WI38 (cell line): ENCODE data around the gene PUS10.

ENCODE experiments used
- H3K4me3 ChIP-seq: 2 replicates; pipeline ENCODE4 v1.5.1; 2011; ENCODE audit warnings: low read depth, mild to moderate bottlenecking, control low read depth, low read length
- TF ChIP-seq, protein P1 (sequence below): IDR thresholded peaks from 2 replicates; pipeline ENCODE4 v1.5.1; 2012; ENCODE audit warnings: low read depth, mild to moderate bottlenecking, control low read depth, low read length

PUS10 gene

DNA sequence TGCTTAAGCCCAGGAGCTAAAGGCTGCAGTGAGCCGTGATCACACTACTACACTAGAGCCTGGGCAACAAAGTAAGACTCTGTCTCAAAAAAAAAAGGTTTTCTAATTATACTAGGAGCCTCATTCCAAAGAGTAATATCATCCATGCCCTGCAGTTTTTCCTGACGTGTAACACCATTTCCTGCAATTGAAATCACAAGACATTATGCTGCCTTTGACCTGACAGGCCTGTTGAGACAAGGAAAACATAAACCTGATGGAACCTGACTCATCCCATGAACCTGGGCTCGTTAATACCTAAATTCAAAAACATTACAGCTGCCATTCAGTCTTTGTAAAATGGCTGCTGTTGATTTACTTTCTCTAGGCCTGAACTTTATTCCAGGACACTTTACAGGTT, 59.3 kb downstream of the PUS10 start:
- TF ChIP-seq, protein P1, sequence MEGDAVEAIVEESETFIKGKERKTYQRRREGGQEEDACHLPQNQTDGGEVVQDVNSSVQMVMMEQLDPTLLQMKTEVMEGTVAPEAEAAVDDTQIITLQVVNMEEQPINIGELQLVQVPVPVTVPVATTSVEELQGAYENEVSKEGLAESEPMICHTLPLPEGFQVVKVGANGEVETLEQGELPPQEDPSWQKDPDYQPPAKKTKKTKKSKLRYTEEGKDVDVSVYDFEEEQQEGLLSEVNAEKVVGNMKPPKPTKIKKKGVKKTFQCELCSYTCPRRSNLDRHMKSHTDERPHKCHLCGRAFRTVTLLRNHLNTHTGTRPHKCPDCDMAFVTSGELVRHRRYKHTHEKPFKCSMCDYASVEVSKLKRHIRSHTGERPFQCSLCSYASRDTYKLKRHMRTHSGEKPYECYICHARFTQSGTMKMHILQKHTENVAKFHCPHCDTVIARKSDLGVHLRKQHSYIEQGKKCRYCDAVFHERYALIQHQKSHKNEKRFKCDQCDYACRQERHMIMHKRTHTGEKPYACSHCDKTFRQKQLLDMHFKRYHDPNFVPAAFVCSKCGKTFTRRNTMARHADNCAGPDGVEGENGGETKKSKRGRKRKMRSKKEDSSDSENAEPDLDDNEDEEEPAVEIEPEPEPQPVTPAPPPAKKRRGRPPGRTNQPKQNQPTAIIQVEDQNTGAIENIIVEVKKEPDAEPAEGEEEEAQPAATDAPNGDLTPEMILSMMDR, result no peak

DNA sequence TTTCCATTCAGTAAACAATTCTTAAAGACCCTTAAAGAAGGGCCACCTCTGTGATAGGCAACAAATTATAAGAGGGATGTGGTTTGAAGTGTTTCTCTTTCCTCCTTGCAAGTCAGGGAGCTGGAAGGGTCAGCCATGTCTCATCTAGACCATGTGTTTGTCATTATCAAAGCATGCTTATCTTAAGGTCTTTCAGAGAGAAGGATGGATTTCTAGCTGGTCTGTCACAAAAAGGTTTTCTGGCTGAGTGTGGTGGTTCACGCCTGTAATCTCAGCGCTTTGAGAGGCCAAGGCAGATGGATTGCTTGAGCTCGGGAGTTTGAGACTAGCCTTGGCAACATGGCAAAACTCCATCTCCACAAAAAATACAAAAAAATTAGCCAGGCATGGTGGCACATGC, 59.7 kb downstream of the PUS10 start:
- TF ChIP-seq, protein P1, result no peak
- H3K4me3 ChIP-seq, result no peak overlapping the region

More for the DNA sequence above, 59.3 kb downstream of the PUS10 start:
- H3K4me3 ChIP-seq, result no peak overlapping the region

DNA sequence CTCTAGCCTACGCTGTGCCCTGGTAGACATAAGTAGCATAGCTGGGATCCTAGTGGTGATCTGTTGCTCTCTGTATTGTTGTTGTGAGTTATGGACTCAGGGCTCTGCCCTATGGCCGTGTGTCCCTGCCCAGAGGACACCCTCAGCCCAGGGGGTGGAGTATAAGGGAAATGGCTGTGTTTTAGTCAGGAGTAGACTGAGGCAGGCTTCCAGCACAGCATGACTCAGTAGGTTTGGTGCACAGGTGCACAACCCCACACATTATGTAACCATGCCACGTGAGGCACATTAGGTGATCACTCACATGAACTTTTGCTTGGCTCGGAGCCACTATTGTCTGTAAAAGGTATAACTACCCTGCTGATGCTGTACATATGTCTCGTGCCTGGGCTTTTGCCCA, 60.4 kb downstream of the PUS10 start:
- TF ChIP-seq, protein P1, result no peak
- no peak overlapping the region for H3K4me3 ChIP-seq

DNA sequence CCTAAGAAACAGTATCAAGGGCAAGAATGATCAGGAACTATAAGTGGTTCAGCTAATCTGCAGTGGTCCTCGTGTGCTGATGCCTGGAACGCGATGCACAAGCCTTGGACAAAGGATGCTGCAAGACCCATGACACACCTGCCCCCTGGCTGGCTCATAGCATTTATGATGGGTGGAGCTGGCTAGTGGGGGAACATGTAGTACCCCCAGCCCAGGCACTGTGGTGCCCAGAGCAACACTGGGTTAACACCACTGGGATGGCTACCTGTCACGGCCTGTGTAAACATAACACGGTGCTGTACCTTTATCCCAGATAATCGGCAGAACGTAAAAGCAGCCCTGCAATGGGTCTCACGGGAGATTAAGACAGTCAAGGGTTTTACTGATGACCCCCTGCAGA, 60.8 kb downstream of the PUS10 start:
- TF ChIP-seq, protein P1, result no peak
- H3K4me3 ChIP-seq, result no peak overlapping the region

DNA sequence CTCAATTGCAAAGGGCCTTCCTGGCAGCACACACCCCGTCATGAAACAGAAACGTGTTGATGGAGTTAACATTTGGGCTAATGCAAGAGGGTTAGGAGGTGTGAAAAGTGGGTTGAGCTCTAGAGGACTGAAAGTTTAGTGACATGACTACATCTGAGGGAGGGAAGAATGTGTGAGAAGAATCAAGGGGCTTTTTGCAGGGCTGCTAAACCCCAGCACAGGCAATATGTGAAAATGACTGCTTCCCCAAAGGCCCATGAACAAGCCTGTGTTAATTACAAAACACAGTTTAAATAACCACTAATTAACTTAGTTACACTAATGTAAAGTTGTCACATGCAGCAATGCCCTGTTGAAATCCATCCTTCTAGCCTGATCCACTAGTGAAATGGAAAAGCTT, 63.9 kb downstream of the PUS10 start:
- TF ChIP-seq, protein P1, result no peak
- no peak overlapping the region for H3K4me3 ChIP-seq

DNA sequence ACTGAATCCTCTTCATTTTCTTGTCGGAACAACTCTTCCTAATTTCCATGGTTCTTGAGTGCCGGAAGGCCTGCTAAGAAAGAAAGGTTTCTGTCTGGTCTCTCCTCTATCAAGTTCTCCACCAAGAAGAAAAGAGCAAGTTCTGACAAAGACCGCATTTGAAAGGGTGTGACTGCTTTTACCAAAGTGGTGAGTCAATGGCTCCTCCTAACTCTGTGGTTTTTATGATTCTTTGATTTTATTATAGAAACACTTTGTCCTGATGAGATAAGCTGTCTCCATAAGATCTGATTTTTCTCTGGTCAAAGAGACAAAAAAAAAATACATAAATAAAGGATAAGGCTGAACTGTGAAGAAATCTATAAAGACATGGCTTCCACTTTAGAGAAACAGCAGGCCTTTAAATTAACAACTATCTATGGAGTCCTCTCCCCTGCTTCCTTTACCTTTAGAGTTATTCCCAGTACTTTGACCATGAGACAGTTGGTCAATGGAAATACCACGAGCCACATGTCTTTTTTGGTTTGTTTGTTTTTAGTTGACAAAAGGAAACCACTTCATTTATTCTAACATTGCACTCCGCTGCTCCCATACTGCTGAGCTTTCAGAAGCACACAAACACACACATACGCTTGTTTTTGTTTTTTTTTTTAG, 69.0 kb downstream of the PUS10 start:
- TF ChIP-seq, protein P1, result no peak

DNA sequence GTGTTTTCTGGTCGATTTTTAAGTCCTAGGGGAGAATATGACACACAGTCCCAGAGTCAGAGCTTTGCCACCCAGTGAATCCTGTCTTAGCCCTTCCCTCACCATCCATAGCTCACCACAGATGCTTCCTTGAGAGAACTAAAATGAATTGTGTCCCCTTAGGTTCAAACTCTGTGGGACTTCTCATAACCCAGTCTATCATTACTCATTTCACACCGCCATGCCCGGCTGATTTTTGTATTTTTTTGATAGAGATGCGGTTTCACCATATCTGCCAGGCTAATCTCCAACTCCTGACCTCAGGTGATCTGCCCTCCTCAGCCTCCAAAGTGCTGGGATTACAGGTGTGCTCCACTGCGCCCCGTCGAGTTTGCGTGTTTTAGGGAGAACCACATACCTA, 69.9 kb downstream of the PUS10 start:
- no peak overlapping the region for H3K4me3 ChIP-seq
- TF ChIP-seq, protein P1, result no peak

More for the DNA sequence above, 69.0 kb downstream of the PUS10 start:
- H3K4me3 ChIP-seq, result no peak overlapping the region
